ENCODE data around the gene HBE1.
"Not testable (repeated sequence)": the region's sequence is repeated elsewhere in the genome, so short reads cannot be mapped to it uniquely, and the experiment has no call there.

Gene HBE1

DNA sequence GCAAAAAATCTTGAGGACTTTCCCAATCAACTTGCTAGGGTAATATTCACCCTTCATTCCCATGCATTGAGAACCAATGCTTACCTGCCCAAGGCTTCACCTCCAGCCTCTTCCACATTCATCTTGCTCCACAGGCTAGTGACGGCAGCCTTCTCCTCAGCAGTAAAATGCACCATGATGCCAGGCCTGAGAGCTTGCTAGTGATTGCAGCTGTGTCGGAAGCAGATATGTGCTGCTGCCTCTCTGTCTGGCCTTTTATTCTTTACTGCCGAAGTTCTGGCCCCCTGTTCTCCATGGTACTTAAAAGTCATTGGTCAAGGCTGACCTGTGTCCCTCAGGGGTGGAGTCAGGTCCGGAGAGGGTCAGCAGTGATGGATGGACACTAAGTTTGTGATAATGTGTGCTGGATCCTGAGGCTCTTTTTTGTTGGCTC lies at the start of gene HBE1:
Gene HBE1, minus strand, starts transcription at position 231 of the 433 bp plus-strand sequence. Its CDS starts 55 bp downstream, at position 176.
- DNase-seq (ENCODE audit: low spot score) = no peak

DNA sequence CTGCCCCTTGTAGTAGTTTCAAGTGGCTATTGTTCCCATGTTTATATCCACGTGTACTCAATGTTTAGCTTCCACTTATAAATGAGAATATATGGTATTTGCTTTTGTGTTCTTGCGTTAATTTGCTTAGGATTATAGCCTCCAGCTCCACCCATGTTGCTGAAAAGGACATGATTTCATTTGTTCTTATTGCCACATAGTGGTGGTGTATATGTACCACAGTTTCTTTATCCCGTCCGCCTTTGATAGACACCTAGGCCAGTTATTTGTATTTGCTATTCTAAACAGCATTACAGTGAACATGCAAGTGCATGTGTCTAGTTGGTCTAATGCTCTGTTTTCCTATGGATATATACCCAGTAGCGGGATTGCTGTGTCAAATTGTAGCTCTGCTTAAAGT lies 47.5 kb upstream of the HBE1 start:
- DNase-seq (ENCODE audit: low spot score) = no peak

DNA sequence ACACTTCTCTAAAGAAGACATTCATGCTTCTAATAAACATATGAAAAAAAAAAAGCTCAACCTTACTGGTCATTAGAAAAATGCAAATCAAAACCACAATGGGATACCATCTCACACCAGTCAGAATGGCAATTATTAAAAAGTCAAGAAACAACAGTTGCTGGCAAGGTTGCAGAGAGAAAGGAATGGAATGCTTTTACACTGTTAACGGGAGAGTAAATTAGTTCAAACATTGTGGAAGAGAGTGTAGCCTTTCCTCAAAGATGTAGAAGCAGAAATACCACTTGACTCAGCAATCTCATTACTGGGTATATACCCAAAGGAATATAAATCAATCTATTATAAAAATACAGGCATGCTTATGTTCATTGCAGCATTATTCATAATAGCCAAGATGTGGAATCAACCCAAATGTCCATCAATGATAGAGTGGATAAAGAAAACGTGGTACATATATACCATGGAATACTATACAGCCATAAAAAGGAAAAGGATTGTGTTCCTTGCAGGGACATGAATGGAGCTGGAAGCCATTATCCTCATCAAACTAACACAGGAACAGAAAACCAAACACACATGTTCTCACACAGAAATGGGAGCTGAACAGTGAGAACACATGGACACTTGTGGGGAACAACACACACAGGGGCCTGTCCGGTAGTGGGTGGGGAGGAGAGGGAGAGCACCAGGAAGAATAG lies 43.7 kb upstream of the HBE1 start:
- not testable (repeated sequence) for DNase-seq (ENCODE audit: low spot score)

DNA sequence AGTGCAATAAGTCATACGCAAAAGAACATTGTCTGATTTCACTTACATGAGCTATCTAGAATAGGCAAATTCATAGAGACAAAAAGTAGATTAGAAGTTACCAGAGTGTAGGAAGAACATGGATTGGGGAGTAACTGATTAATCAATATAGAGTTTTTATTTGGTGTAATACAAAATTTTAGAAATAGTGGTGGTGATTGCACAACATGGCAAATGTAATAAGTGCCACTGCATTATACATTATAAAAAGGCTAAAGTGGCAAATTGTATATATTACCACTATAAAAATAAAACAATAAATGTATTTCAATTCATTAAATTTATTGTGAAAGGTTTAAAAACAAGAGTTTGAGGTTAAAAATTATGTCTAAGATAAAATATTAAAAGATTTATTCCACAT lies 40.7 kb upstream of the HBE1 start:
- no peak for DNase-seq (ENCODE audit: low spot score)

DNA sequence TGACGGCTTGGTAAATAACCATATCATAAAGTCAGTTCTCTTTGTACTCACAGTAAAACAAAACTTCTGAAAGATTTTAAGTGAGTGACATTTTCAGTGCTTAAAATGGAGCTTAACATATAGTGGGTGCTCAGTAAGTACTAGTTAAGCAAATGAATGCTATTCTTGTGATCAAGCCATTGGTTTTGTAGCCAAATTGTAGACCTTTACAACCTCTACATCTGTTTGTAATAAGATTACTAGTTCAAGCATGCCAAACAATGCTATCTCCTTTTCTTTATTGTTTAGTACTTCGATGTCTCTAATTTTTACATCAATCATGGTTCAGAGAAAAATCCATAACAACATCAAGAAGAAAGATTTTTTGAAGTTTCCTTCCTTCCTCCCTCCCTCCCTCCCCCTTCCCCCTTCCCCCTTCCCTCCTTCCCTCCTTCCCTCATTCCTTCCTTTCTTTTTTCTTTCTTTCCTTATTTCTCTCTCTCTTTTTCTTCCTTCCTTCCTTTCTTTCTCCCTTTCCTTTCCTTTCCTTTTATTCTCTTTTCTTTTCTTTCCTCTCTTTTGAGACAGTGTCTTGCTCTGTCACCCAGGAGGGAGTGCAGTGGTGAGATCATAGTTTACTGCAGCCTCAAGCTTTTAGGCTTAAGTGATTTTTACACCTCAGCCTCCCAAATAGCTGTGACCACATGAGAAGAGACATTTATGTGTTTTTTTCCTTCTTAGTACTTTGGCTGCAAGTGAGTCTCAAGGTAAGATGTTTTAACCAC lies 37.7 kb upstream of the HBE1 start:
- DNase-seq (ENCODE audit: low spot score) = no peak

- DNase-seq (ENCODE audit: low spot score) = no peak
Measured at GRCh38 chr11:5304046-5304445, 34.3 kb upstream of the HBE1 start.

GRCh38 chr11:5303626-5304025 lies 33.9 kb upstream of the HBE1 start:
- no peak for DNase-seq (ENCODE audit: low spot score)

- no peak for DNase-seq (ENCODE audit: low spot score)
Measured at GRCh38 chr11:5301846-5302245, 32.1 kb upstream of the HBE1 start, which contains the start of gene OR51B4. Gene OR51B4, minus strand, starts transcription at chr11:5301946. Its CDS starts 0 bp downstream, at chr11:5301946.

GRCh38 chr11:5300251-5300650 lies 30.5 kb upstream of the HBE1 start:
- DNase-seq (ENCODE audit: low spot score) = no peak

- DNase-seq (ENCODE audit: low spot score) = no peak
Measured at GRCh38 chr11:5298451-5298850, 28.7 kb upstream of the HBE1 start.

DNA sequence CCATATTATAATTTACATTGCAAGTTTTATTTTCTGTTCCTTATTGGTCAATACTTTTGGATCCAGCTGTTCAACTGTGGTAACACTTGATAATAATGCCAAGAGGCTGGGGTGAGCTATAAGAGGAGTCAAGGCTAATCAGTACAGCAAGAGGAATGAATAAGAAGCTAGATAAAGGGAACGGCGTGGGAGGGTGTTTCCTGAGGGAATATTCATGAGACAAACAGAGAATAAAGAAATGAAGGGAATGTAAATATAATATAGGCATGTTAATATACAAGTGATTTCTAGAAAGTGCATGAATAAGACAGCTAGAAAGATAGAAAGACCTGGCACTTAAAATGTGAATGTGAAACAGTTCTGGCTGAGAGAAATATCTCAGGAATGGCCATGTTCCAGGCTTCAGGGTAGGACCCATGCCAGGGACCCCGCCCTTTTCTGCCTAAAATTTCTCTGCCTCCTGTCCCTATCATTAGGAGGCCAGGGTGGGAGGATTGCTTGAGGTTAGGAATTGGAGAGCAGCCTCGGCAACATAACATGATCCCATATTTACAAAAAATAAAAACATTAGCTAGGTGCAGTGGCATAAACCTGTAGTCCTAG lies 28.1 kb upstream of the HBE1 start:
- no peak for DNase-seq (ENCODE audit: low spot score)

DNA sequence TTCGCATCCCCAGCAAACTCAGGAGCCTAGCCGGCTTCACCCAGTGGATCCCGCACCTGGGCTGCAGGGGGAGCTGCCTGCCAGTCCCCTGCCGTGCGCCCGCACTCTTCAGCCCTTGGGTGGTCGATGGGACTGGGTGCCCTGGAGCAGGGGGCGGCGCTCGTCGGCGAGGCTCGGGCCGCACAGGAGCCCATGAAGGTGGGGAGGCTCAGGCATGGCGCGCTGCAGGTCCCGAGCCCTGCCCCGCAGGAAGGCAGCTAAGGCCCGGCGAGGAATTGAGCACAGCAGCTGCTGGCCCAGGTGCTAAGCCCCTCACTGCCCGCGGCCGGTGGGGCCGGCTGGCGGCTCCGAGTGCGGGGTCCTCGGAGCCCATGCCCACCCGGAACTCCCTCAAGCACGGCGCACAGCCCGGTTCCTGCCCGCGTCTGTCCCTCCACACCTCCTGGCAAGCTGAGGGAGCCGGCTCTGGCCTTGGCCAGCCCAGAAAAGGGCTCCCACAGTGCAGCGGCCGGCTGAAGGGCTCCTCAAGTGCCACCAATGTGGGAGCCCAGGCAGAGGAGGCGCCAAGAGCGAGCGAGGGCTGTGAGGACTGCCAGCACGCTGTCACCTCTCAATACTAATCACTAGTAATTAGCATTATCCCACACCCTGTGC lies 24.7 kb upstream of the HBE1 start:
- DNase-seq (ENCODE audit: low spot score) = not testable (repeated sequence)

GRCh38 chr11:5293028-5293427 lies 23.3 kb upstream of the HBE1 start:
- DNase-seq (ENCODE audit: low spot score) = no peak

DNA sequence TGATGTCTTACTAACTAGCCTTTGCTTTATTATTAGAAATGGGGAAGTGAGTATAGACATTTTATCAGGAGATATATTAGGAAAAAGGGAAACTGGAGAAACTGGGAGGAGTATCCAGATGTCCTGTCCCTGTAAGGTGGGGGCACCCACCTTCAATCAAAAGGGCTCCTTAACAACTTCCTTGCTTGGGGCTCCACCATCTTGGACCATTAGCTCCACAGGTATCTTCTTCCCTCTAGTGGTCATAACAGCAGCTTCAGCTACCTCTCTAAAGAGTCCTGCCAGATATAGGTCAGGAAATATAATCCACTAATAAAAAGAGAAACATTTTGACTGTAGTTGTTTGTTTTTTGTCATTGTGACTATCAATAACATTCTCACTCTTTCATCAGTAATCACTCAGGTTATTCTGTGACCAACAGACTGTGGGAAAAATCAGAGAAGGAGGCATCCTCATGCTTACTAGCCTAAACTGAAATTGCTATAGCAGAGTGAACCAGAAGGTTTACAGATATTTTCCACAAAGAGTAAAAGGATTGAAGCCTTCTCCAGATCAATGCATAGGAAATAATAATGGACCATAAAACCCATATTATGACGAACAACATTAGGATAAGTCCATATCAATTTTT lies 21.6 kb upstream of the HBE1 start:
- DNase-seq (ENCODE audit: low spot score) = peak; percentile 58

DNA sequence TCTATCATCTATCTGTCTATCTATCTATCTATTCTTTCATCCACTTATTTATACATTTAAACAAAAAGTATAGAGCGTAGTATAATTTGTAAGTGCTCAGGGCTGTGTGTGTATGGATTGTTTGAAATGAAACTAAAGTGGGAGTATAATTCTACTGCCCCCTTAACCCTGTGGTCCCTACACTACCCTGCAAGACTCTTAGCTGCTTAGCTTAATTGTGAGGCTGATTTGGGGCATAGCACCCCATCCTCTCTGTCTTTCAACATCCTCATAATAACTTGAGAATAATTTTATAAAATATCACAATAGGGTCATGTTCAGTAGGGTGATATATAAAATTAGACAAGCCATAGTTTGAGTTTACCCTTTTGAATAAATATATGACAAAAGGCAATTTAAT lies 20.4 kb upstream of the HBE1 start:
- DNase-seq (ENCODE audit: low spot score) = no peak

DNA sequence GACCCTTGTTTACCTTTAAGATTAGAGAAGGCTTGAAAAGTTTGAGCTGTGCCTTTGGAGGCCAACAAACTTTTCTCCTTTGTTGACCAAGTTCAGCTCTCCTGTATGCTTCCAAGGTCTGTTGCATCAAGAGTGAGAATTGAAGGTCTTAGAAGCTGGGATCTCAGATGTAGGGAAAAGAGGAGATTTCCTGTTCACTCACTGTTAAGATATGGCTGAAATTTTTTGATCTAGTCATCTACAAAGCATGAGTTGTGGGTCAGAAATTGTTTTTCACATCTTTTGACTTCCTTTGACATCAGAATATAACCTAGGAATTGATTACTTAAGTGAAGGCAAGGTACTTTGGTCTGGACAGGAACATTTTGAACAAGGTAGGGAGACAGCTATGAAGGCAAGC lies 20.0 kb upstream of the HBE1 start:
- no peak for DNase-seq (ENCODE audit: low spot score)

DNA sequence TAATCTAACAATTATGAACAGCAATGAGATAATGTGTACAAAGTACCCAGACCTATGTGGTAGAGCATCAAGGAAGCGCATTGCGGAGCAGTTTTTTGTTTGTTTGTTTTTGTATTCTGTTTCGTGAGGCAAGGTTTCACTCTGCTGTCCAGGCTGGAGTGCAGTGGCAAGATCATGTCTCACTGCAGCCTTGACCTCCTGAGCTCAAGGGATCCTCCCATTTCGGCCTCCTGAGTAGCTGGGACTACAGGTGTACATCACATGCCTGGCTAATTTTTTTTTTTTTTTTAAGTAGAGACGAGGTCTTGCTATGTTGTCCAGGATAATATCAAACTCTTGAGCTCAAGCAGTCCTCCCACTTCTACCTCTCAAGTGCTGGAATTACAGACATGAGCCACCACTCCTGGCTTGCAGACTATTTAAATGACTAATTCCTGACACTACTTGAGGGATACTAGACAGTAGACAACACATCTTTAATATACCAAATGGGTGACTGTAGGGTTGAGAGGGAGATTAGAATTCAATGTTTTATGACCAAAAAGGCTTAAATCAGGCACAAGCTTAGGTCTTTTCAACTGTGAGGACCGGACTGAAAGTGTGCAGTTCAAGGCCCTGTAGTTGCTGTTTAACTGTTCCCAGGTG lies 19.3 kb upstream of the HBE1 start:
- DNase-seq (ENCODE audit: low spot score) = peak; percentile 0

GRCh38 chr11:5288108-5288905 lies 18.6 kb upstream of the HBE1 start:
- DNase-seq (ENCODE audit: low spot score) = no peak

DNA sequence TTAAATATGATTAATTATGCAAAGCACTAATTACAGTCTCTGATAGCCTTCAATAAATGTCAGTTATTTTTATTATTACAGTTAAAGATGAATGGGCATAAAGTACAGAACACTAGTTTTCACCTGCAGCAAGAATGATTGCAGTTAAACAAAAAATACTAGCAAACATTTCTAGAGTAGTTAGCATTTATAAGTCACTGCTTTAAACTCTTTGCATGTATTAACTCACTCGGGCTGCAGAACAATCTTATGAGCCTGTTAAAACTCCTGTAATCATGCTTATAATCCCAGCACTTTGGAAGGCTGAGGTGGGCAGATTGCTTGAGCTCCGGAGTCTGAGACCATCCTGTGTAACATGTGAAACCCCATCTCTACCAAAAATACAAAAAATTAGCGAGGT lies 17.2 kb upstream of the HBE1 start:
- no peak for DNase-seq (ENCODE audit: low spot score)

- DNase-seq (ENCODE audit: low spot score) = no peak
Measured at GRCh38 chr11:5286351-5286750, 16.6 kb upstream of the HBE1 start.
